OCI-LY1 (cell line): ENCODE results near the gene TGFBR3L.

Source experiments
- H2AFZ ChIP-seq: fragments of 200-600 bp; sonication (generic), shearing (Covaris generic); 2 replicates; pipeline ENCODE4 v1.6.0; 2014; ENCODE audit warnings: antibody characterized with exemption, mild to moderate bottlenecking, low read length
- H3F3A ChIP-seq: fragments of 200-600 bp; sonication (generic), shearing (Covaris generic); 2 replicates; pipeline ENCODE4 v1.6.0; 2014; ENCODE audit warnings: mild to moderate bottlenecking, antibody characterized with exemption, low read length, moderate library complexity; ENCODE audit not compliant: insufficient read depth
- H3K27ac ChIP-seq: fragments of 200-600 bp; sonication (generic); 2 replicates; pipeline ENCODE4 v1.5.1; 2014; ENCODE audit warnings: low read length, mixed run types, mild to moderate bottlenecking, low read depth; ENCODE audit not compliant: poor library complexity, severe bottlenecking
- H3K27me3 ChIP-seq: fragments of 200-600 bp; sonication (generic); 2 replicates; pipeline ENCODE4 v1.6.0; 2014; ENCODE audit warnings: antibody characterized with exemption, mild to moderate bottlenecking, low read length, moderate library complexity; ENCODE audit not compliant: insufficient read depth
- H3K36me3 ChIP-seq: fragments of 200-600 bp; sonication (generic); 2 replicates; pipeline ENCODE4 v1.6.1; 2014; ENCODE audit warnings: mild to moderate bottlenecking, antibody characterized with exemption, low read length, moderate library complexity, mixed read lengths; ENCODE audit not compliant: insufficient read depth
- H3K4me1 ChIP-seq: fragments of 200-600 bp; sonication (generic); 2 replicates; pipeline ENCODE4 v1.5.1; 2014; ENCODE audit warnings: mild to moderate bottlenecking, low read length, moderate library complexity; ENCODE audit not compliant: insufficient read depth, severe bottlenecking
- H3K4me2 ChIP-seq: fragments of 200-600 bp; sonication (generic), shearing (Covaris generic); 2 replicates; pipeline ENCODE4 v1.6.1; 2014; ENCODE audit warnings: low read length
- H3K4me3 ChIP-seq: fragments of 200-600 bp; sonication (generic); 2 replicates; pipeline ENCODE4 v1.5.1; 2014; ENCODE audit warnings: low read length, low read depth, mild to moderate bottlenecking, mixed read lengths; ENCODE audit not compliant: poor library complexity, severe bottlenecking
- H3K79me2 ChIP-seq: fragments of 200-600 bp; shearing (Covaris generic); 2 replicates; pipeline ENCODE4 v1.6.1; 2016; ENCODE audit warnings: mixed run types, low read length, mixed read lengths; ENCODE audit not compliant: insufficient read depth
- H3K9ac ChIP-seq: fragments of 200-600 bp; sonication (generic), shearing (Covaris generic); 2 replicates; pipeline ENCODE4 v1.6.1; 2014; ENCODE audit warnings: mild to moderate bottlenecking, low read length, mixed read lengths
- H3K9me2 ChIP-seq: fragments of 200-600 bp; sonication (generic), shearing (Covaris generic); 2 replicates; pipeline ENCODE4 v1.6.1; 2014; ENCODE audit warnings: low read depth, mild to moderate bottlenecking, low read length, mixed read lengths
- H3K9me3 ChIP-seq: fragments of 200-600 bp; shearing (Covaris generic); 2 replicates; pipeline ENCODE4 v1.6.1; 2014; ENCODE audit warnings: low read length, mixed read lengths
- H4K20me1 ChIP-seq: fragments of 200-600 bp; sonication (generic), shearing (Covaris generic); 2 replicates; pipeline ENCODE4 v1.6.0; 2016; ENCODE audit warnings: mild to moderate bottlenecking, low read length; ENCODE audit not compliant: insufficient read depth
- EZH2 ChIP-seq: fragments of 200-600 bp; sonication (generic), shearing (Covaris generic); IDR thresholded peaks from 2 replicates; pipeline ENCODE4 v1.8.0; 2017; ENCODE audit warnings: borderline replicate concordance, mixed run types, mild to moderate bottlenecking, antibody characterized with exemption, low read length, moderate library complexity, mixed read lengths
- TF ChIP-seq, protein P1 (sequence below): fragments of 200-600 bp; sonication (generic), shearing (Covaris generic); IDR thresholded peaks from 2 replicates; pipeline ENCODE4 v1.5.1; 2017; ENCODE audit warnings: mild to moderate bottlenecking, antibody characterized with exemption, low read length, moderate library complexity, mixed read lengths

The TGFBR3L gene

DNA sequence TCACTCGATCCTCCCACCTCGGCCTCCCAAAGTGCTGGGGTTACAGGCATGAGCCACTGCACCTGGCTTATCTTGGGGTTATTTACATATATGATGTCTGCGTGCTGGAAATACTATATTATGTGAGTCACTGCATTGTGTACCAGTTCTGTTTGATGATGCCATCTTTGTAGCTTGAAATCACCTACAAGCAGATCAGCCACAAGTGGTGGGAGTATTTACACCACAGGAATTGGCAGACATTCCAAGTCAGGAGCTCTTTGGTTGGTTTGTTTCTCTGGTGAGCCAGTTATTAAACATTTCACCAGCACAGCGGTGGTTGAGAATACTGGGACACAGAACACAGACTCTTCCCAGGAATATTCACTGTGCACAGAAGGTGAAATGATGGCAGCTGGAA, 33.3 kb downstream of the TGFBR3L start:
- no peak overlapping the region for H3K4me2 ChIP-seq
- no peak overlapping the region for H3K27ac ChIP-seq
- H3K27me3 ChIP-seq: no peaks in the 10 kb centered on the region
- peaks cover 11% of the 10 kb centered on the region for H3K4me1 ChIP-seq
- H3F3A ChIP-seq: no peaks in the 10 kb centered on the region
- TF ChIP-seq, protein P1, sequence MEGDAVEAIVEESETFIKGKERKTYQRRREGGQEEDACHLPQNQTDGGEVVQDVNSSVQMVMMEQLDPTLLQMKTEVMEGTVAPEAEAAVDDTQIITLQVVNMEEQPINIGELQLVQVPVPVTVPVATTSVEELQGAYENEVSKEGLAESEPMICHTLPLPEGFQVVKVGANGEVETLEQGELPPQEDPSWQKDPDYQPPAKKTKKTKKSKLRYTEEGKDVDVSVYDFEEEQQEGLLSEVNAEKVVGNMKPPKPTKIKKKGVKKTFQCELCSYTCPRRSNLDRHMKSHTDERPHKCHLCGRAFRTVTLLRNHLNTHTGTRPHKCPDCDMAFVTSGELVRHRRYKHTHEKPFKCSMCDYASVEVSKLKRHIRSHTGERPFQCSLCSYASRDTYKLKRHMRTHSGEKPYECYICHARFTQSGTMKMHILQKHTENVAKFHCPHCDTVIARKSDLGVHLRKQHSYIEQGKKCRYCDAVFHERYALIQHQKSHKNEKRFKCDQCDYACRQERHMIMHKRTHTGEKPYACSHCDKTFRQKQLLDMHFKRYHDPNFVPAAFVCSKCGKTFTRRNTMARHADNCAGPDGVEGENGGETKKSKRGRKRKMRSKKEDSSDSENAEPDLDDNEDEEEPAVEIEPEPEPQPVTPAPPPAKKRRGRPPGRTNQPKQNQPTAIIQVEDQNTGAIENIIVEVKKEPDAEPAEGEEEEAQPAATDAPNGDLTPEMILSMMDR: no peak
- no peak for TF ChIP-seq EZH2
- H3K9ac ChIP-seq: no peak overlapping the region
- H3K36me3 ChIP-seq: no peaks in the 10 kb centered on the region
- no peak overlapping the region for H3K4me3 ChIP-seq
- no peaks in the 10 kb centered on the region for H4K20me1 ChIP-seq
- H3K79me2 ChIP-seq: no peaks in the 10 kb centered on the region
- H3K9me3 ChIP-seq: no peaks in the 10 kb centered on the region
- H3K9me2 ChIP-seq: no peaks in the 10 kb centered on the region
- no peak overlapping the region for H2AFZ ChIP-seq

- Histone ChIP-seq H3K4me2 (no peak overlapping the region), H3K36me3 (peaks cover 4% of the 10 kb centered on the region), H3K79me2 (no peaks in the 10 kb centered on the region), H3F3A (no peaks in the 10 kb centered on the region), H2AFZ (no peak overlapping the region), H3K9me3 (no peaks in the 10 kb centered on the region), H3K27ac (no peak overlapping the region), H4K20me1 (no peaks in the 10 kb centered on the region), H3K4me3 (no peak overlapping the region), H3K9ac (no peak overlapping the region), H3K27me3 (no peaks in the 10 kb centered on the region), H3K9me2 (no peaks in the 10 kb centered on the region), H3K4me1 (no peaks in the 10 kb centered on the region)
- no peak for TF ChIP-seq EZH2
- TF ChIP-seq, protein P1: no peak
Observed at GRCh38 chr19:7953060-7953459, 38.4 kb downstream of the TGFBR3L start.

- no peaks in the 10 kb centered on the region for H3F3A ChIP-seq
- H3K4me3 ChIP-seq: no peak overlapping the region
- H2AFZ ChIP-seq: no peak overlapping the region
- H3K79me2 ChIP-seq: no peaks in the 10 kb centered on the region
- no peaks in the 10 kb centered on the region for H3K4me1 ChIP-seq
- H4K20me1 ChIP-seq: no peaks in the 10 kb centered on the region
- no peak overlapping the region for H3K9ac ChIP-seq
- no peak for TF ChIP-seq EZH2
- TF ChIP-seq, protein P1: no peak
- H3K9me2 ChIP-seq: no peaks in the 10 kb centered on the region
- no peak overlapping the region for H3K4me2 ChIP-seq
- no peaks in the 10 kb centered on the region for H3K9me3 ChIP-seq
- peaks cover 9% of the 10 kb centered on the region for H3K36me3 ChIP-seq
- H3K27ac ChIP-seq: no peak overlapping the region
- no peaks in the 10 kb centered on the region for H3K27me3 ChIP-seq
Observed at GRCh38 chr19:7953576-7953975, 38.9 kb downstream of the TGFBR3L start.
